DOHH2 (cell line): ENCODE data around the gene RAP1GAP.

Experiments
- EZH2phosphoT487 ChIP-seq: fragments of 200-600 bp; sonication (generic); IDR thresholded peaks from 2 replicates; pipeline ENCODE4 v1.6.1; 2017; ENCODE audit warnings: borderline replicate concordance, mild to moderate bottlenecking, antibody characterized with exemption, low read length, moderate library complexity, mixed read lengths
- TF ChIP-seq, protein P1 (sequence below): fragments of 200-600 bp; sonication (generic); IDR thresholded peaks from one replicate; pipeline ENCODE4 v1.5.1; 2014; ENCODE audit warnings: antibody characterized with exemption, mild to moderate bottlenecking, low read depth, low read length; ENCODE audit not compliant: poor library complexity, severe bottlenecking

DNA sequence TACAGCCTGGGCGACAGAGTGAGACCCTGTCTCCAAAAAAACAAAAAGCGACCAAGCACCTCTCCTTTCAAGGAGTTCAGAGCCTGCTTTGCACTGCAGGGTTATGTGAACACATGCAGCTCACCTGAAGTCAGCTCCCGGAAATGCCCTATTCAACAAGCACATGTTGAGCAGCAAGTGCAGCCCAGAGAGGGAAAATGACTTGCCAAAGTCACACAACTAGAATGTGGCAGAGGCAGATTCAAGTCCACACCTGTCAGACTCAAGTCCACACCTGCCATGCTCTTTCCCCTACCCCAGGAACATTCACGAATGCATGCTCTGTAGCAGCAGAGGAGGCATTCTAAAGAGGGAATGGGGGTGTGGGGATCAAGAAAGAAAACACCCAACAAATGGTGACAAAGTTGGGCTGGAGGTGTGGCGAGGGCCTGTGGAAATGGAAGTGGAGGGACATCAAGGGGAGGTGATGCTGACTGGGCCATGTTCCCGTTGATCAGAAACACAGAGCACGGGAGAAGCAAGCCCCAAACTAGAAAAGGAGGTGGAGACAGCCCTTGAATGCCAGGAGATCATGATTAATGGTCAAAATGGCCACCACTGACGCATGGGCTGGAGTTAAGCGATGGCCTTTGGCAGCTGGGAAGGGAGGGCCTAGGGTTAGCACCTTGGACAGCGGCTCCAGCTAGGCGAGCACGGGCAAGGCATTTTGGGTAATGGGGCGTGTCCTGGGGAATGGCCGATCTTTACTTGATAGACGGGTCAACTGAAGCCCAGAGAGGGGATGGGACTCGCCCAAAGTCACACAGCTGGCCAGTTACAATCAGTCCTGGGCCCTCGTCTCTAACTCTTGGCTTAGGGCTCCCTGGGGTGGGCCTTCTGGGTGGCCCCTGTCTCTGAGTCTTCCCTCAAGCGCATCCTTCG lies 21.5 kb downstream of the RAP1GAP start:
- TF ChIP-seq, protein P1, sequence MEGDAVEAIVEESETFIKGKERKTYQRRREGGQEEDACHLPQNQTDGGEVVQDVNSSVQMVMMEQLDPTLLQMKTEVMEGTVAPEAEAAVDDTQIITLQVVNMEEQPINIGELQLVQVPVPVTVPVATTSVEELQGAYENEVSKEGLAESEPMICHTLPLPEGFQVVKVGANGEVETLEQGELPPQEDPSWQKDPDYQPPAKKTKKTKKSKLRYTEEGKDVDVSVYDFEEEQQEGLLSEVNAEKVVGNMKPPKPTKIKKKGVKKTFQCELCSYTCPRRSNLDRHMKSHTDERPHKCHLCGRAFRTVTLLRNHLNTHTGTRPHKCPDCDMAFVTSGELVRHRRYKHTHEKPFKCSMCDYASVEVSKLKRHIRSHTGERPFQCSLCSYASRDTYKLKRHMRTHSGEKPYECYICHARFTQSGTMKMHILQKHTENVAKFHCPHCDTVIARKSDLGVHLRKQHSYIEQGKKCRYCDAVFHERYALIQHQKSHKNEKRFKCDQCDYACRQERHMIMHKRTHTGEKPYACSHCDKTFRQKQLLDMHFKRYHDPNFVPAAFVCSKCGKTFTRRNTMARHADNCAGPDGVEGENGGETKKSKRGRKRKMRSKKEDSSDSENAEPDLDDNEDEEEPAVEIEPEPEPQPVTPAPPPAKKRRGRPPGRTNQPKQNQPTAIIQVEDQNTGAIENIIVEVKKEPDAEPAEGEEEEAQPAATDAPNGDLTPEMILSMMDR = no peak
- no peak for TF ChIP-seq EZH2phosphoT487
